SJSA1 (cell line): ENCODE data around the gene MAGI2. TPM values are rescaled to one million over a fixed set of nuclear protein-coding genes. Genes with fewer than 3 reads are reported as not detected.

Source experiments
- DNase-seq, 2 experiments: peaks; one replicate each; pipeline ENCODE4 v3.0.0-alpha.2; 2015 to 2020; ENCODE audit warnings: low spot score in 2 of 2, low read depth in 1 of 2
- H3K27ac ChIP-seq: fragments of 250-450 bp; sonication (Bioruptor Pico); 2 replicates; pipeline ENCODE4 v1.5.1; 2020; ENCODE audit warnings: mild to moderate bottlenecking, moderate library complexity
- H3K27me3 ChIP-seq: fragments of 250-450 bp; sonication (Bioruptor Pico); replicated peaks from 2 replicates; pipeline ENCODE4 v1.5.1; 2020; ENCODE audit warnings: mild to moderate bottlenecking, moderate library complexity
- H3K36me3 ChIP-seq: fragments of 250-450 bp; sonication (Bioruptor Pico); 2 replicates; pipeline ENCODE4 v1.5.1; 2020; ENCODE audit warnings: mild to moderate bottlenecking
- H3K4me1 ChIP-seq: fragments of 250-450 bp; sonication (Bioruptor Pico); replicated peaks from 2 replicates; pipeline ENCODE4 v1.6.1; 2021; ENCODE audit warnings: mild to moderate bottlenecking
- H3K4me3 ChIP-seq: fragments of 250-450 bp; sonication (Bioruptor Pico); 2 replicates; pipeline ENCODE4 v1.5.1; 2020; ENCODE audit warnings: mild to moderate bottlenecking
- H3K9me3 ChIP-seq: fragments of 250-450 bp; sonication (Bioruptor Pico); replicated peaks from 2 replicates; pipeline ENCODE4 v1.5.1; 2020; ENCODE audit warnings: mild to moderate bottlenecking
- total RNA-seq: library from RNA; depleted of rRNA; stranded (reverse); fragments of >200 nt; shearing (Covaris generic); gene quantifications from 2 replicates; pipeline ENCODE4 v1.2.3, GENCODE V29; 2014

The MAGI2 gene
- total RNA-seq, 1 experiment from 2014 or later: 0.82 TPM

GRCh38 chr7:78047800-78048199 is 1405.7 kb downstream of the MAGI2 start:
- DNase-seq: no peak
- no peaks in the 10 kb centered on the region for H3K9me3 ChIP-seq
- H3K4me1 ChIP-seq: no peaks in the 10 kb centered on the region
- no peak overlapping the region for H3K4me3 ChIP-seq
- no peaks in the 10 kb centered on the region for H3K27me3 ChIP-seq
- no peak overlapping the region for H3K27ac ChIP-seq
- H3K36me3 ChIP-seq: no peaks in the 10 kb centered on the region

- H3K36me3 ChIP-seq: no peaks in the 10 kb centered on the region
- H3K27ac ChIP-seq: no peak overlapping the region
- no peak overlapping the region for H3K4me3 ChIP-seq
- no peaks in the 10 kb centered on the region for H3K27me3 ChIP-seq
- H3K9me3 ChIP-seq: no peaks in the 10 kb centered on the region
- H3K4me1 ChIP-seq: no peaks in the 10 kb centered on the region
- no peak for DNase-seq
Measured at GRCh38 chr7:78043159-78043558, 1410.3 kb downstream of the MAGI2 start.

GRCh38 chr7:78041423-78041822 is 1412.0 kb downstream of the MAGI2 start:
- DNase-seq: no peak
- Histone ChIP-seq H3K36me3 (no peaks in the 10 kb centered on the region), H3K27me3 (no peaks in the 10 kb centered on the region), H3K27ac (no peak overlapping the region), H3K4me1 (no peaks in the 10 kb centered on the region), H3K4me3 (no peak overlapping the region), H3K9me3 (no peaks in the 10 kb centered on the region)

GRCh38 chr7:78039790-78040776 is 1413.4 kb downstream of the MAGI2 start:
- H3K27me3 ChIP-seq: no peaks in the 10 kb centered on the region
- no peaks in the 10 kb centered on the region for H3K4me1 ChIP-seq
- no peaks in the 10 kb centered on the region for H3K9me3 ChIP-seq
- H3K27ac ChIP-seq: no peak overlapping the region
- H3K4me3 ChIP-seq: no peak overlapping the region
- H3K36me3 ChIP-seq: no peaks in the 10 kb centered on the region
- no peak for DNase-seq

GRCh38 chr7:78038465-78039080 is 1414.9 kb downstream of the MAGI2 start:
- Histone ChIP-seq H3K9me3 (no peaks in the 10 kb centered on the region), H3K4me1 (no peaks in the 10 kb centered on the region), H3K27me3 (no peaks in the 10 kb centered on the region), H3K4me3 (no peak overlapping the region), H3K27ac (no peak overlapping the region), H3K36me3 (no peaks in the 10 kb centered on the region)
- no peak for DNase-seq

- H3K4me3 ChIP-seq: no peak overlapping the region
- H3K27me3 ChIP-seq: no peaks in the 10 kb centered on the region
- DNase-seq: no peak
- H3K27ac ChIP-seq: no peak overlapping the region
- H3K9me3 ChIP-seq: no peaks in the 10 kb centered on the region
- no peaks in the 10 kb centered on the region for H3K36me3 ChIP-seq
- no peaks in the 10 kb centered on the region for H3K4me1 ChIP-seq
Measured at GRCh38 chr7:78037603-78038002, 1415.9 kb downstream of the MAGI2 start.

- Histone ChIP-seq H3K27ac (no peak overlapping the region), H3K4me1 (no peaks in the 10 kb centered on the region), H3K4me3 (no peak overlapping the region), H3K36me3 (no peaks in the 10 kb centered on the region), H3K27me3 (peaks cover 12% of the 10 kb centered on the region), H3K9me3 (no peaks in the 10 kb centered on the region; the same call in 1 of the 2 replicates)
- no peak for DNase-seq
Measured at GRCh38 chr7:78033410-78033809, 1420.1 kb downstream of the MAGI2 start.

- Histone ChIP-seq H3K9me3 (no peaks in the 10 kb centered on the region; the same call in 1 of the 2 replicates), H3K36me3 (no peaks in the 10 kb centered on the region), H3K4me1 (no peaks in the 10 kb centered on the region), H3K27me3 (peaks cover 21% of the 10 kb centered on the region), H3K4me3 (no peak overlapping the region), H3K27ac (no peak overlapping the region)
- DNase-seq: no peak
Measured at GRCh38 chr7:78026492-78026891, 1427.0 kb downstream of the MAGI2 start.

- Histone ChIP-seq H3K4me3 (no peak overlapping the region), H3K36me3 (no peaks in the 10 kb centered on the region), H3K27ac (no peak overlapping the region), H3K4me1 (peaks cover 5% of the 10 kb centered on the region), H3K27me3 (peaks cover 10% of the 10 kb centered on the region), H3K9me3 (no peaks in the 10 kb centered on the region; the same call in 1 of the 2 replicates)
- no peak for DNase-seq
Measured at GRCh38 chr7:78024591-78024990, 1428.9 kb downstream of the MAGI2 start.

GRCh38 chr7:78023191-78023590 is 1430.3 kb downstream of the MAGI2 start:
- peaks cover 3% of the 10 kb centered on the region; the same call in 1 of the 2 replicates for H3K9me3 ChIP-seq
- H3K27ac ChIP-seq: no peak overlapping the region
- peaks cover 9% of the 10 kb centered on the region for H3K27me3 ChIP-seq
- peaks cover 14% of the 10 kb centered on the region for H3K4me1 ChIP-seq
- H3K4me3 ChIP-seq: no peak overlapping the region
- no peak for DNase-seq
- H3K36me3 ChIP-seq: no peaks in the 10 kb centered on the region

- Histone ChIP-seq H3K4me1 (peaks cover 17% of the 10 kb centered on the region), H3K36me3 (no peaks in the 10 kb centered on the region), H3K4me3 (no peak overlapping the region), H3K27me3 (peaks cover 7% of the 10 kb centered on the region; the same call in 1 of the 2 replicates), H3K27ac (no peak overlapping the region), H3K9me3 (peaks cover 3% of the 10 kb centered on the region; the same call in 1 of the 2 replicates)
- no peak for DNase-seq
Measured at GRCh38 chr7:78022165-78022564, 1431.3 kb downstream of the MAGI2 start.

- Histone ChIP-seq H3K4me1 (peaks cover 17% of the 10 kb centered on the region), H3K9me3 (0 out of 2 replicates have a peak, but pooled peaks cover 3% of the 10 kb centered on the region), H3K27me3 (peaks cover 4% of the 10 kb centered on the region; the same call in 1 of the 2 replicates), H3K36me3 (no peaks in the 10 kb centered on the region), H3K27ac (no peak overlapping the region), H3K4me3 (no peak overlapping the region)
- DNase-seq: peak in 1 of 2 experiments; percentile 7
Measured at GRCh38 chr7:78020874-78021249, 1432.6 kb downstream of the MAGI2 start.

GRCh38 chr7:78020136-78020873 is 1433.2 kb downstream of the MAGI2 start:
- Histone ChIP-seq H3K27me3 (peaks cover 4% of the 10 kb centered on the region; the same call in 1 of the 2 replicates), H3K9me3 (0 out of 2 replicates have a peak, but pooled peaks cover 3% of the 10 kb centered on the region), H3K4me1 (peaks cover 17% of the 10 kb centered on the region), H3K36me3 (no peaks in the 10 kb centered on the region), H3K4me3 (peak overlapping the region; percentile 56), H3K27ac (peak overlapping the region; percentile 74; the same call in 1 of the 2 replicates)
- peak; percentile 58 to 60 for DNase-seq
